A549 (cell line): Measurements from ENCODE around the gene CCSER1. TPM values are rescaled to one million over a fixed set of nuclear protein-coding genes. Genes with fewer than 3 reads are reported as not detected.

Experiments used
- ATAC-seq, 2 experiments: fragments of 200-7000 bp in 1 of 2; fragments of >200 bp in 1 of 2; cut with Nextera tagmentation in 1 of 2; cut with Tn5 transposase in 1 of 2; 3 replicates each; pipeline versions ENCODE4 v1.8.0 to v1.9.1; 2018 to 2020; ENCODE audit warnings: mild to moderate bottlenecking in 1 of 2, moderate library complexity in 1 of 2
- CTCF ChIA-PET: fragments of 300-600 bp; sonication (Branson Sonifier 250); formaldehyde crosslinking; extraction: SDS; loops from one replicate; lab custom pipeline; 2021; ENCODE audit warnings: antibody characterized with exemption, inconsistent platforms; lab: Yijun Ruan, JAX
- POLR2A ChIA-PET: fragments of 350-600 bp; formaldehyde crosslinking; extraction: SDS; loops from one replicate; lab custom pipeline; 2021; ENCODE audit warnings: antibody characterized with exemption, inconsistent platforms; lab: Yijun Ruan, JAX
- DNase-seq, 2 experiments: peaks; one replicate each; pipeline versions ENCODE4 v3.0.0 to v3.0.0-alpha.2; 2011 to 2016; ENCODE audit warnings: low read depth in 1 of 2, low spot score in 1 of 2
- FAIRE-seq: peaks from 2 replicates; lab custom pipeline; 2011; peaks lifted over from hg19 to GRCh38; lab: Jason Lieb, UNC
- H3K27ac ChIP-seq, 2 experiments: fragments of >200 bp; sonication (Bioruptor Twin); formaldehyde crosslinking; 3 replicates each; pipeline ENCODE4 v1.5.1; 2016 to 2017
- H3K4me1 ChIP-seq: fragments of >200 bp; sonication (Bioruptor Twin); formaldehyde crosslinking; 3 replicates; pipeline ENCODE4 v1.6.1; 2016
- H3K4me2 ChIP-seq: fragments of >200 bp; sonication (Bioruptor Twin); formaldehyde crosslinking; 3 replicates; pipeline ENCODE4 v1.6.1; 2016
- H3K4me3 ChIP-seq: fragments of >200 bp; sonication (Bioruptor Twin); formaldehyde crosslinking; 3 replicates; pipeline ENCODE4 v1.5.1; 2016
- H3K9me3 ChIP-seq: fragments of >200 bp; sonication (Bioruptor Twin); formaldehyde crosslinking; 3 replicates; pipeline ENCODE4 v1.6.1; 2016
- CBX2 ChIP-seq: fragments of 200-600 bp; sonication (generic); IDR thresholded peaks from 2 replicates; pipeline ENCODE4 v1.6.1; 2016; ENCODE audit warnings: low read depth, mild to moderate bottlenecking, borderline replicate concordance
- CEBPB ChIP-seq, 2 experiments: fragments of >200 bp in 1 of 2; sonication (Bioruptor Twin) in 1 of 2; formaldehyde crosslinking in 1 of 2; IDR thresholded peaks; 2 replicates each; pipeline ENCODE4 v1.6.1; 2012 to 2016
- CHD4 ChIP-seq: fragments of 200-600 bp; sonication (generic); IDR thresholded peaks from 2 replicates; pipeline ENCODE4 v1.6.1; 2016; ENCODE audit warnings: antibody characterized with exemption, mild to moderate bottlenecking, borderline replicate concordance
- CTCF ChIP-seq: fragments of >200 bp; sonication (Bioruptor Twin); formaldehyde crosslinking; IDR thresholded peaks from 3 replicates; pipeline ENCODE4 v1.5.1; 2016
- EHF ChIP-seq: fragments of 250-450 bp; sonication (Bioruptor Pico); IDR thresholded peaks from 2 replicates; pipeline ENCODE4 v1.5.0; 2020; ENCODE audit warnings: mild to moderate bottlenecking
- ELK1 ChIP-seq: fragments of 150-350 bp; IDR thresholded peaks from 2 replicates; pipeline ENCODE4 v1.6.1; 2014; ENCODE audit warnings: low read depth, mild to moderate bottlenecking, low read length
- EP300 ChIP-seq, 2 experiments: fragments of >200 bp; sonication (Bioruptor Twin); formaldehyde crosslinking; IDR thresholded peaks; 2 replicates in 1 of 2; 3 replicates in 1 of 2; pipeline ENCODE4 v1.6.1; 2016 to 2017
- FOSB ChIP-seq: fragments of 250-450 bp; sonication (Bioruptor Pico); IDR thresholded peaks from 2 replicates; pipeline ENCODE4 v1.5.0; 2020; ENCODE audit warnings: mild to moderate bottlenecking, moderate library complexity
- FOXS1 ChIP-seq: fragments of 250-450 bp; sonication (Bioruptor Pico); IDR thresholded peaks from 2 replicates; pipeline ENCODE4 v1.5.0; 2020; ENCODE audit warnings: mild to moderate bottlenecking, moderate library complexity
- GATA3 ChIP-seq: IDR thresholded peaks from 2 replicates; pipeline ENCODE4 v1.6.1; 2012; ENCODE audit warnings: borderline replicate concordance
- HDAC2 ChIP-seq: fragments of 200-600 bp; sonication (generic); IDR thresholded peaks from 2 replicates; pipeline ENCODE4 v1.6.1; 2016
- HEYL ChIP-seq: fragments of 250-450 bp; sonication (Bioruptor Pico); IDR thresholded peaks from 2 replicates; pipeline ENCODE4 v1.8.0; 2021; ENCODE audit warnings: mild to moderate bottlenecking, moderate library complexity
- HOXA7 ChIP-seq: fragments of 250-450 bp; sonication (Bioruptor Pico); IDR thresholded peaks from 2 replicates; pipeline ENCODE4 v1.5.0; 2020; ENCODE audit warnings: mild to moderate bottlenecking, moderate library complexity
- HOXB5 ChIP-seq: fragments of 250-450 bp; sonication (Bioruptor Pico); IDR thresholded peaks from 2 replicates; pipeline ENCODE4 v1.5.0; 2020; ENCODE audit warnings: mild to moderate bottlenecking, moderate library complexity
- KDM1A ChIP-seq: fragments of 200-600 bp; sonication (generic); IDR thresholded peaks from 2 replicates; pipeline ENCODE4 v1.6.1; 2016; ENCODE audit warnings: low read depth, mild to moderate bottlenecking
- KDM5A ChIP-seq: fragments of 200-600 bp; sonication (generic); IDR thresholded peaks from 2 replicates; pipeline ENCODE4 v1.6.1; 2016; ENCODE audit warnings: antibody characterized with exemption, mild to moderate bottlenecking
- MAZ ChIP-seq: fragments of 150-350 bp; IDR thresholded peaks from 2 replicates; pipeline ENCODE4 v1.6.1; 2014; ENCODE audit warnings: antibody characterized with exemption, low read depth, low read length, borderline replicate concordance
- NFE2L2 ChIP-seq: fragments of 150-350 bp; conservative IDR thresholded peaks from 2 replicates; pipeline ENCODE4 v1.6.1; 2014; ENCODE audit warnings: low read length
- PBX3 ChIP-seq: IDR thresholded peaks from 2 replicates; pipeline ENCODE4 v1.6.1; 2012
- RARB ChIP-seq: fragments of 250-450 bp; sonication (Bioruptor Pico); IDR thresholded peaks from 2 replicates; pipeline ENCODE4 v1.8.0; 2021; ENCODE audit warnings: mild to moderate bottlenecking, moderate library complexity
- RFX5 ChIP-seq: fragments of 450-650 bp; IDR thresholded peaks from 2 replicates; pipeline ENCODE4 v1.7.1; 2014; ENCODE audit warnings: antibody characterized with exemption, mild to moderate bottlenecking, moderate library complexity
- RNF2 ChIP-seq: fragments of 200-600 bp; sonication (generic); IDR thresholded peaks from 2 replicates; pipeline ENCODE4 v1.6.1; 2016; ENCODE audit warnings: low read depth, mild to moderate bottlenecking, antibody characterized with exemption, moderate library complexity, borderline replicate concordance
- SMC3 ChIP-seq: fragments of >200 bp; sonication (Bioruptor Twin); formaldehyde crosslinking; IDR thresholded peaks from 3 replicates; pipeline ENCODE4 v1.6.1; 2018; ENCODE audit warnings: inconsistent platforms
- SREBF2 ChIP-seq: fragments of 450-650 bp; IDR thresholded peaks from 2 replicates; pipeline ENCODE4 v1.6.1; 2014; ENCODE audit warnings: mild to moderate bottlenecking, moderate library complexity
- ZC3H11A ChIP-seq: fragments of 450-650 bp; IDR thresholded peaks from 2 replicates; pipeline ENCODE4 v1.6.1; 2014; ENCODE audit warnings: antibody characterized with exemption, mild to moderate bottlenecking
- ZFP36 ChIP-seq: fragments of 450-650 bp; IDR thresholded peaks from 2 replicates; pipeline ENCODE4 v1.6.1; 2014; ENCODE audit warnings: borderline replicate concordance; ENCODE audit not compliant: partially characterized antibody
- ZNF302 ChIP-seq: fragments of 250-450 bp; sonication (Bioruptor Pico); IDR thresholded peaks from 2 replicates; pipeline ENCODE4 v1.9.0; 2021; ENCODE audit warnings: inconsistent platforms, mild to moderate bottlenecking, moderate library complexity
- ZSCAN20 ChIP-seq: fragments of 250-450 bp; sonication (Bioruptor Pico); IDR thresholded peaks from 2 replicates; pipeline ENCODE4 v1.8.0; 2022; ENCODE audit warnings: mild to moderate bottlenecking, moderate library complexity
- WGBS: methylation state at CpG from one replicate; pipeline ENCODE4 v1.1.6; 2017; ENCODE audit errors: missing lambda C conversion rate; 5-methylcytosine and 5-hydroxymethylcytosine counted together
- polyA plus RNA-seq, 4 experiments: library from polyadenylated mRNA; depleted of rRNA in 3 of 4; stranded (reverse); fragments of >200 nt; fragmentation: RNase III in 1 of 4; extraction: RNeasy Plus Mini Kit Qiagen cat#74134 plus additional on column Dnase treatment in 1 of 4; gene quantifications; 2 replicates in 3 of 4; 3 replicates in 1 of 4; pipeline ENCODE4 v1.2.3, GENCODE V29; 2011 to 2017

CCSER1 gene
- polyA plus RNA-seq, 2 of the 4 experiments (the other 2 are of a cell fraction): 0.06 TPM; not detected in 1

- WGBS: 0% methylated on average over 1 of the region's 1 CpG
- CTCF ChIA-PET: no interaction called here
- Histone ChIP-seq H3K4me1 (no peaks in the 10 kb centered on the region), H3K9me3 (no peaks in the 10 kb centered on the region), H3K4me3 (no peak overlapping the region), H3K4me2 (no peak overlapping the region), H3K27ac (no peak overlapping the region)
- no peak for TF ChIP-seq RFX5
- no peak for TF ChIP-seq HDAC2
- no peak for TF ChIP-seq HOXB5 (CRISPR knock-in tag)
- TF ChIP-seq CHD4: no peak
- TF ChIP-seq HEYL (CRISPR knock-in tag): no peak
- TF ChIP-seq KDM5A: no peak
- no peak for TF ChIP-seq SREBF2
- no peak for TF ChIP-seq GATA3
- TF ChIP-seq EHF: no peak
- no peak for TF ChIP-seq ZC3H11A
- no peak for TF ChIP-seq EP300 (IDR thresholded peaks at IDR 0.05)
- no peak for TF ChIP-seq CEBPB (IDR thresholded peaks at IDR 0.05)
- TF ChIP-seq MAZ: no peak
- TF ChIP-seq HOXA7: no peak
- TF ChIP-seq ZSCAN20 (CRISPR knock-in tag): no peak
- TF ChIP-seq ZFP36: no peak
- POLR2A ChIA-PET: no interaction called here
- ATAC-seq (no peak), DNase-seq (no peak), FAIRE-seq (no peak)
Observed at GRCh38 chr4:90162566-90162965, 35.4 kb downstream of the CCSER1 start.

GRCh38 chr4:90163872-90164271, 36.7 kb downstream of the CCSER1 start:
- no peak for FAIRE-seq
- Histone ChIP-seq H3K27ac (no peak overlapping the region), H3K9me3 (no peaks in the 10 kb centered on the region), H3K4me3 (no peak overlapping the region), H3K4me2 (no peak overlapping the region)
- POLR2A ChIA-PET: no interaction called here
- CTCF ChIA-PET: no interaction called here
- no peak for TF ChIP-seq CTCF
- no peak for TF ChIP-seq CBX2
- TF ChIP-seq FOSB (CRISPR knock-in tag): no peak
- no peak for TF ChIP-seq HOXA7
- no peak for TF ChIP-seq RNF2
- TF ChIP-seq ELK1: no peak
- TF ChIP-seq SMC3: no peak
- TF ChIP-seq SREBF2: no peak
- TF ChIP-seq ZNF302 (CRISPR knock-in tag): no peak
- TF ChIP-seq KDM1A: no peak
- no peak for TF ChIP-seq CHD4
- no peak for TF ChIP-seq FOXS1 (CRISPR knock-in tag)
- TF ChIP-seq NFE2L2: no peak
- TF ChIP-seq RARB (CRISPR knock-in tag): no peak
- TF ChIP-seq RFX5: no peak
- no peak for TF ChIP-seq PBX3
- TF ChIP-seq ZC3H11A: no peak
- TF ChIP-seq KDM5A: no peak
- TF ChIP-seq, all 56 proteins: peak for 0
- no peaks in the 10 kb centered on the region for H3K4me1 ChIP-seq
- DNase-seq (no peak), ATAC-seq (no peak)
- 0% methylated on average over 1 of the region's 1 CpG for WGBS
